MCF 10A (cell line): ENCODE data around the gene ABCB9. TPM values are rescaled to one million over a fixed set of nuclear protein-coding genes. Genes with fewer than 3 reads are reported as not detected.

ENCODE experiments used
- BruUV-seq: library from RNA; stranded (reverse); fragments of 400-500 nt; replicated peaks from 2 replicates; lab custom pipeline; 2021; lab: Mats Ljungman, UMichigan
- CTCF ChIA-PET: fragments of 300-600 bp; sonication (Branson Sonifier 250); formaldehyde crosslinking; extraction: SDS; loops from one replicate; lab custom pipeline; 2021; ENCODE audit warnings: antibody characterized with exemption, inconsistent platforms; lab: Yijun Ruan, JAX
- POLR2A ChIA-PET: fragments of 300-600, 350-650 bp; sonication (Branson Sonifier 250); formaldehyde crosslinking; extraction: SDS; loops from one replicate; lab custom pipeline; 2020; ENCODE audit warnings: antibody characterized with exemption, inconsistent platforms; lab: Yijun Ruan, JAX
- DNase-seq: peaks from one replicate; pipeline ENCODE4 v3.0.0-alpha.2; 2018; ENCODE audit not compliant: unreplicated experiment
- H3K27ac Mint-ChIP-seq: one replicate; pipeline ENCODE4 v1.8.0; 2022; ENCODE audit warnings: mild to moderate bottlenecking, low read depth, mixed read lengths; ENCODE audit not compliant: unreplicated experiment
- H3K27me3 Mint-ChIP-seq: one replicate; pipeline ENCODE4 v1.8.0; 2022; ENCODE audit warnings: mixed read lengths; ENCODE audit not compliant: insufficient read depth, unreplicated experiment
- H3K36me3 Mint-ChIP-seq: one replicate; pipeline ENCODE4 v1.8.0; 2022; ENCODE audit warnings: mild to moderate bottlenecking, moderate library complexity, mixed read lengths; ENCODE audit not compliant: insufficient read depth, unreplicated experiment
- H3K4me1 Mint-ChIP-seq: one replicate; pipeline ENCODE4 v1.8.0; 2022; ENCODE audit warnings: mixed read lengths; ENCODE audit not compliant: insufficient read depth, unreplicated experiment
- H3K4me3 Mint-ChIP-seq: one replicate; pipeline ENCODE4 v1.8.0; 2022; ENCODE audit warnings: mild to moderate bottlenecking, moderate library complexity, mixed read lengths; ENCODE audit not compliant: unreplicated experiment
- H3K9me3 Mint-ChIP-seq: one replicate; pipeline ENCODE4 v1.8.0; 2022; ENCODE audit warnings: mixed read lengths; ENCODE audit not compliant: unreplicated experiment
- CTCF ChIP-seq: fragments of 200-600 bp; IDR thresholded peaks from one replicate; pipeline ENCODE4 v1.8.0; 2022; ENCODE audit warnings: antibody characterized with exemption, mild to moderate bottlenecking; ENCODE audit not compliant: unreplicated experiment
- intact Hi-C: fragments of 100-400 bp; cut with micrococcal nuclease; formaldehyde crosslinking; loops from 2 replicates; pipeline ENCODE4 v1.14.1; 2022
- total RNA-seq: library from RNA; stranded (reverse); gene quantifications from 2 replicates; pipeline ENCODE4 v1.2.3, GENCODE V29; 2022

The ABCB9 gene
- total RNA-seq, 1 experiment from 2014 or later, result 1.6 TPM

- ChIA-PET POLR2A (interaction anchor here (0.6 to 1.9 kb wide), 3 partner anchors 9 to 72 kb away, joined by 4 to 8 read pairs (median 5); no protein-coding TSS in a partner anchor), CTCF (interaction anchor here (0.7 to 1.1 kb wide), 3 partner anchors 42 to 476 kb away, joined by 3 to 4 read pairs (median 3); no protein-coding TSS in a partner anchor)
- no peak for DNase-seq
- BruUV-seq, result no TSS peak
- H3K4me1 Mint-ChIP-seq, result peaks cover 6% of the 10 kb centered on the region
- no peaks in the 10 kb centered on the region for H3K27me3 Mint-ChIP-seq
- TF ChIP-seq CTCF, result no peak
- intact Hi-C loops, result no loop called here
- peak overlapping the region; percentile 24 for H3K27ac Mint-ChIP-seq
- H3K9me3 Mint-ChIP-seq, result no peaks in the 10 kb centered on the region
- peaks cover 2% of the 10 kb centered on the region for H3K36me3 Mint-ChIP-seq
- no peak overlapping the region for H3K4me3 Mint-ChIP-seq
Observed at GRCh38 chr12:122903693-122904034, 62.6 kb downstream of the ABCB9 start.

- Mint-ChIP-seq H3K27ac (peak overlapping the region; percentile 24), H3K4me3 (no peak overlapping the region), H3K36me3 (peaks cover 5% of the 10 kb centered on the region), H3K27me3 (no peaks in the 10 kb centered on the region), H3K9me3 (no peaks in the 10 kb centered on the region), H3K4me1 (peaks cover 11% of the 10 kb centered on the region)
- POLR2A ChIA-PET, result interaction anchor here (0.6 to 2.8 kb wide), 5 partner anchors 9 to 73 kb away, joined by 3 to 9 read pairs (median 5); no protein-coding TSS in a partner anchor
- CTCF ChIA-PET, result interaction anchor here (0.5 to 1.0 kb wide), 6 partner anchors 31 to 860 kb away, joined by 3 read pairs; no protein-coding TSS in a partner anchor
- TF ChIP-seq CTCF, result no peak
- no TSS peak for BruUV-seq
- intact Hi-C loops, result no loop called here
- no peak for DNase-seq
Observed at GRCh38 chr12:122902854-122903692, 63.2 kb downstream of the ABCB9 start.

- no peak for DNase-seq
- TF ChIP-seq CTCF, result no peak
- ChIA-PET POLR2A (interaction anchor here (0.7 to 1.2 kb wide), 3 partner anchors 11 to 23 kb away, joined by 3 to 4 read pairs (median 3); no protein-coding TSS in a partner anchor), CTCF (interaction anchor here (0.9 to 1.2 kb wide), 3 partner anchors 20 to 46 kb away, joined by 3 read pairs; no protein-coding TSS in a partner anchor)
- no TSS peak for BruUV-seq
- Mint-ChIP-seq H3K36me3 (peaks cover 11% of the 10 kb centered on the region), H3K4me3 (no peak overlapping the region), H3K4me1 (peaks cover 13% of the 10 kb centered on the region), H3K27ac (no peak overlapping the region), H3K27me3 (no peaks in the 10 kb centered on the region), H3K9me3 (no peaks in the 10 kb centered on the region)
- intact Hi-C loops, result no loop called here
Observed at GRCh38 chr12:122899887-122900286, 66.4 kb downstream of the ABCB9 start.

- Mint-ChIP-seq H3K27ac (peak overlapping the region; percentile 91), H3K9me3 (no peaks in the 10 kb centered on the region), H3K27me3 (no peaks in the 10 kb centered on the region), H3K4me3 (peak overlapping the region; percentile 88), H3K4me1 (peaks cover 28% of the 10 kb centered on the region), H3K36me3 (peaks cover 11% of the 10 kb centered on the region)
- TF ChIP-seq CTCF, result no peak
- ChIA-PET POLR2A (interaction anchor here (0.7 to 14.8 kb wide), 9 partner anchors 10 to 78 kb away, joined by 3 to 240 read pairs (median 5); partner anchors contain the start of gene OGFOD2), CTCF (interaction anchor here (1.1 to 2.9 kb wide), 2 partner anchors 37 to 50 kb away, joined by 5 to 12 read pairs; no protein-coding TSS in a partner anchor)
- no TSS peak for BruUV-seq
- DNase-seq, result no peak
- intact Hi-C loops, result no loop called here
Observed at GRCh38 chr12:122896662-122897061, 69.6 kb downstream of the ABCB9 start.
